ENCODE measurements around the gene PDHX.

GRCh38 chr11:35005141-35005780 is 88.8 kb downstream of the PDHX start:
- TF ChIP-seq CTCF (IDR thresholded peaks at IDR 0.05; ENCODE audit: insufficient read depth, low read depth, low read length) (no peak), EZH2 (IDR thresholded peaks at IDR 0.05; ENCODE audit: insufficient read depth, low read length) (no peak)
